ENCODE measurements around the gene ZDHHC4.

DNA sequence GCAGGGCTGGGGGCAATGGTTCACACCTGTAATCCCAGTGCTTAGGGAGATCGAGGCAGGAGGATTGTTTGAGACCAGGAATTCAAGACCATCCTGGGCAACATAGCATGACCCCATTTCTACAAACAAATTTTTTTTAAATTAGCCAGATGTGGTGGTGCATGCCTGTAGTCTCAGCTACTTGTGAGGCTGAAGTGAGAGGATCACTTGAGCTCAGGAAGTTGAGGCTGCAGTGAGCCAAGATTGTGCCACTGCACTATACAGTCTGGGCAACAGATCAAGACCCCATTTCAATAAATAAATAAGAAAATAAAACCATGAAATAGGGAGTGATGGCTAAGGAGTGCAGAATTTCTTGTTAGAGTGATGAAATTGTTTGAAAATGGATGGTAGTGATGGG is 34.9 kb upstream of the ZDHHC4 start:
- TF ChIP-seq, protein P1, sequence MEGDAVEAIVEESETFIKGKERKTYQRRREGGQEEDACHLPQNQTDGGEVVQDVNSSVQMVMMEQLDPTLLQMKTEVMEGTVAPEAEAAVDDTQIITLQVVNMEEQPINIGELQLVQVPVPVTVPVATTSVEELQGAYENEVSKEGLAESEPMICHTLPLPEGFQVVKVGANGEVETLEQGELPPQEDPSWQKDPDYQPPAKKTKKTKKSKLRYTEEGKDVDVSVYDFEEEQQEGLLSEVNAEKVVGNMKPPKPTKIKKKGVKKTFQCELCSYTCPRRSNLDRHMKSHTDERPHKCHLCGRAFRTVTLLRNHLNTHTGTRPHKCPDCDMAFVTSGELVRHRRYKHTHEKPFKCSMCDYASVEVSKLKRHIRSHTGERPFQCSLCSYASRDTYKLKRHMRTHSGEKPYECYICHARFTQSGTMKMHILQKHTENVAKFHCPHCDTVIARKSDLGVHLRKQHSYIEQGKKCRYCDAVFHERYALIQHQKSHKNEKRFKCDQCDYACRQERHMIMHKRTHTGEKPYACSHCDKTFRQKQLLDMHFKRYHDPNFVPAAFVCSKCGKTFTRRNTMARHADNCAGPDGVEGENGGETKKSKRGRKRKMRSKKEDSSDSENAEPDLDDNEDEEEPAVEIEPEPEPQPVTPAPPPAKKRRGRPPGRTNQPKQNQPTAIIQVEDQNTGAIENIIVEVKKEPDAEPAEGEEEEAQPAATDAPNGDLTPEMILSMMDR (tag by site-specific recombination; IDR thresholded peaks at IDR 0.05), result no peak
- no peak for TF ChIP-seq ZNF302 (tag by site-specific recombination; IDR thresholded peaks at IDR 0.05; ENCODE audit: low read depth)
- TF ChIP-seq ZNF202 (tag by site-specific recombination; IDR thresholded peaks at IDR 0.05; ENCODE audit: borderline replicate concordance), result no peak
- TF ChIP-seq PRDM10 (tag by site-specific recombination; IDR thresholded peaks at IDR 0.05), result no peak
- no peak for TF ChIP-seq ZFP41 (tag by site-specific recombination; IDR thresholded peaks at IDR 0.05; ENCODE audit: borderline replicate concordance)

Data from HEK293 (cell line).